ENCODE results near the gene PLD3. TPM values are rescaled to one million over a fixed set of nuclear protein-coding genes. Genes with fewer than 3 reads are reported as not detected.

Gene PLD3
- total RNA-seq, 4 donors from 2014 or later: 108 to 372 (median 158) TPM

DNA sequence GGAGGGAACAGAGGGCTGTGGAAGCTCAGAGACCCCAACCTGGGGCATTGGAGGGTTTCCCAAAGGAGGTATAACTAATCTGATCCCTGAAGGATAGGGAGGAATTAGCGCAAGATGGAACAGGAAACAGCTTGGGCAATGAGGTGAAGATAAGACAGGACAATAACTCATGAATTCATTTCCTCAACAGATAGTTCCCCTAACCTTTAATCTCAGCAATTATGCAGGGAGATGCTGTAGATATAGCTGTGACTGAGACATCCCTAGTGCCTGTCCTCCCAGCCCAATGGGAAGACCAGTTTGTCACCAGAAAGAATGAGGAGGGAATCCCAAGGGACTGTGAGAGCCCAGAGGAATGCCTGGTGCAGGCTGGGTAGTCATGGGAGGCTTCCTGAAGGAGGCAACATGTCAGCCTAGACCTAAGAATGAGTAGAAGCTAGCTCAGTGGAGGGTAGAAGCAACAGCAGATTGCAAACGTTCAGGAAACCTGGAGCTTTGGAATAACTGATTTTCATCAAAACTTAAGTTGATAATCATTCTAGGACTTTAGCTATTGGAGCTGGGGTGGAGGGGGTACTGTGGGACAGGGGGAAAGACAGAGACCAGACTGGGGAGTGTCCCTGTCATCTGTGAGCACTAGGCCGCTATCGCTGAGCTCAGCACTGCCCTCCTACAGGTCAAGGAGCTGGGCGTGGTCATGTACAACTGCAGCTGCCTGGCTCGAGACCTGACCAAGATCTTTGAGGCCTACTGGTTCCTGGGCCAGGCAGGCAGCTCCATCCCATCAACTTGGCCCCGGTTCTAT lies 22.7 kb downstream of the PLD3 start:
- Histone ChIP-seq H3K4me1 (no peaks in the 10 kb centered on the region), H3K27me3 (no peaks in the 10 kb centered on the region), H3K27ac (no peak overlapping the region), H3K4me3 (no peak overlapping the region), H3K36me3 (no peaks in the 10 kb centered on the region), H3K9me3 (no peaks in the 10 kb centered on the region)
- no peak for DNase-seq
- intact Hi-C loops (cut with DNase I; ENCODE audit: low total_unique reads): no loop called here
- no peak for TF ChIP-seq POLR2A (IDR thresholded peaks at IDR 0.05)
- TF ChIP-seq, protein P1, sequence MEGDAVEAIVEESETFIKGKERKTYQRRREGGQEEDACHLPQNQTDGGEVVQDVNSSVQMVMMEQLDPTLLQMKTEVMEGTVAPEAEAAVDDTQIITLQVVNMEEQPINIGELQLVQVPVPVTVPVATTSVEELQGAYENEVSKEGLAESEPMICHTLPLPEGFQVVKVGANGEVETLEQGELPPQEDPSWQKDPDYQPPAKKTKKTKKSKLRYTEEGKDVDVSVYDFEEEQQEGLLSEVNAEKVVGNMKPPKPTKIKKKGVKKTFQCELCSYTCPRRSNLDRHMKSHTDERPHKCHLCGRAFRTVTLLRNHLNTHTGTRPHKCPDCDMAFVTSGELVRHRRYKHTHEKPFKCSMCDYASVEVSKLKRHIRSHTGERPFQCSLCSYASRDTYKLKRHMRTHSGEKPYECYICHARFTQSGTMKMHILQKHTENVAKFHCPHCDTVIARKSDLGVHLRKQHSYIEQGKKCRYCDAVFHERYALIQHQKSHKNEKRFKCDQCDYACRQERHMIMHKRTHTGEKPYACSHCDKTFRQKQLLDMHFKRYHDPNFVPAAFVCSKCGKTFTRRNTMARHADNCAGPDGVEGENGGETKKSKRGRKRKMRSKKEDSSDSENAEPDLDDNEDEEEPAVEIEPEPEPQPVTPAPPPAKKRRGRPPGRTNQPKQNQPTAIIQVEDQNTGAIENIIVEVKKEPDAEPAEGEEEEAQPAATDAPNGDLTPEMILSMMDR (IDR thresholded peaks at IDR 0.05): no peak

DNA sequence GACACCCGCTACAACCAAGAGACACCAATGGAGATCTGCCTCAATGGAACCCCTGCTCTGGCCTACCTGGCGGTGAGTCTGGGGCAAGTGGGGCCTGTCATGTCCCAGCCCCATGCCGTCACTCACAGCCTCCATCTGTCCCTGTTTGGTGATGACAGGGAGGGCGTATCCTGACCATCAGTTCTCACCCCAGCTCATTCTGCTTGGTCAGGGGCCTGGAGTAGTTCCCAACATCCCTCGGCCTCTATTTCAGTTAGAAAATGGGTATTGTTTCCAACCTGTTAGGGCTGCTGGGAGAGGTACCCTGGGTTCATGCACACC lies 23.3 kb downstream of the PLD3 start:
- TF ChIP-seq, protein P1 (IDR thresholded peaks at IDR 0.05): no peak
- TF ChIP-seq POLR2A (IDR thresholded peaks at IDR 0.05): no peak
- no peaks in the 10 kb centered on the region for H3K9me3 ChIP-seq
- H3K36me3 ChIP-seq: no peaks in the 10 kb centered on the region
- no peak overlapping the region for H3K4me3 ChIP-seq
- no peak for DNase-seq
- no peaks in the 10 kb centered on the region for H3K4me1 ChIP-seq
- H3K27me3 ChIP-seq: no peaks in the 10 kb centered on the region
- intact Hi-C loops (cut with DNase I; ENCODE audit: low total_unique reads): no loop called here
- no peak overlapping the region for H3K27ac ChIP-seq

DNA sequence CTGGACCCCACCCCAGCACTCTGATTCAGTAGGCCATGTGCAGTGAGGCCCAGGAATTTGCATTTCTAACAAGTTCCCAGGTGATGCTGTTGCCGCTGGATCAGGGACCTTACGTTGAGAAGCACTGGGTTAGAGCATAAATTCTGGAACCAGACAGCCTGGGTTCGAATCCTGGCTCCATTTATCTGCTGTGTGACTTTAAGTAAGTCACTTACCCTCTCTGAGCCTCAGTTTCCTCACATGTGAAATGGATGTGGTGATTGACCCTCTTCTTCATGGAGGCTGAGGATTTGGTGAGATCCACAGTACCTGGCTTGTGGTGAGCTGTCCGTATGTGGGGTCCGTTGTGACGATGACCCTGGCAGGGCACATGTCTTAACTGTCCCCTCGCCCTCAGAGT lies 25.6 kb downstream of the PLD3 start:
- Histone ChIP-seq H3K27me3 (no peaks in the 10 kb centered on the region), H3K4me1 (no peaks in the 10 kb centered on the region), H3K9me3 (no peaks in the 10 kb centered on the region), H3K27ac (no peak overlapping the region), H3K36me3 (no peaks in the 10 kb centered on the region), H3K4me3 (no peak overlapping the region)
- no peak for TF ChIP-seq POLR2A (IDR thresholded peaks at IDR 0.05)
- TF ChIP-seq, protein P1 (IDR thresholded peaks at IDR 0.05): no peak
- no peak for DNase-seq
- intact Hi-C loops (cut with DNase I; ENCODE audit: low total_unique reads): no loop called here

DNA sequence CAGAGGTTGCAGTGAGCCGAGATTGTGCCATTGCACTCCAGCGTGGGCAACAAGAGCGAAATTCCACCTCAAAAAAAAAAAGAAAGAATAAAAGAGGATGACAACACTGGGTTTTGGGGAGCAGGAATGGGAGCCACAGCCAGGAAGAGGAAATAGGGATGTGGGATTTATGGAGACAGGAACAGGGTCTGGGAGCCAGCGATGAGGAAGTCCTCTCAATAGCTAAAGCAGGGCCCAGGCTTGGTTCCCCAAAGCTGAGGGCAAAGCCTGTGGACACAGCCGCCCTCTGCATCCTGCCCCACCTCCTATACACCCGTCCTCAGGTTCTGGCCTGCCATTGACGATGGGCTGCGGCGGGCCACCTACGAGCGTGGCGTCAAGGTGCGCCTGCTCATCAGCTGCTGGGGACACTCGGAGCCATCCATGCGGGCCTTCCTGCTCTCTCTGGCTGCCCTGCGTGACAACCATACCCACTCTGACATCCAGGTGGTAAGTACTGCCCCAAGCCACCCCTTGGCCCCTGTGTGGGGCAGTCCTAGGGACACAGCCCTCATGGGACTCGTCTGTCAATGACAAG lies 27.9 kb downstream of the PLD3 start:
- intact Hi-C loops (cut with DNase I; ENCODE audit: low total_unique reads): no loop called here
- Histone ChIP-seq H3K4me1 (no peaks in the 10 kb centered on the region), H3K4me3 (no peak overlapping the region), H3K27ac (no peak overlapping the region), H3K36me3 (no peaks in the 10 kb centered on the region), H3K27me3 (no peaks in the 10 kb centered on the region), H3K9me3 (no peaks in the 10 kb centered on the region)
- TF ChIP-seq, protein P1 (IDR thresholded peaks at IDR 0.05): no peak
- no peak for TF ChIP-seq POLR2A (IDR thresholded peaks at IDR 0.05)
- DNase-seq: no peak

DNA sequence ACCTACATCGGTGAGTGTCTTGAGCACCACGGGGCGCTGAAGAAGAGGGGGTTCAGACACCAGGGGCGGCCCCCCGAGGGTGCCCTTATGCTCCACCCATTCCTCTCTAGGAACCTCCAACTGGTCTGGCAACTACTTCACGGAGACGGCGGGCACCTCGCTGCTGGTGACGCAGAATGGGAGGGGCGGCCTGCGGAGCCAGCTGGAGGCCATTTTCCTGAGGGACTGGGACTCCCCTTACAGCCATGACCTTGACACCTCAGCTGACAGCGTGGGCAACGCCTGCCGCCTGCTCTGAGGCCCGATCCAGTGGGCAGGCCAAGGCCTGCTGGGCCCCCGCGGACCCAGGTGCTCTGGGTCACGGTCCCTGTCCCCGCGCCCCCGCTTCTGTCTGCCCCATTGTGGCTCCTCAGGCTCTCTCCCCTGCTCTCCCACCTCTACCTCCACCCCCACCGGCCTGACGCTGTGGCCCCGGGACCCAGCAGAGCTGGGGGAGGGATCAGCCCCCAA lies 29.4 kb downstream of the PLD3 start:
- no peaks in the 10 kb centered on the region for H3K27me3 ChIP-seq
- no peak overlapping the region for H3K27ac ChIP-seq
- H3K4me3 ChIP-seq: no peak overlapping the region
- no peaks in the 10 kb centered on the region for H3K4me1 ChIP-seq
- no peak for DNase-seq
- TF ChIP-seq, protein P1 (IDR thresholded peaks at IDR 0.05): no peak
- no peak for TF ChIP-seq POLR2A (IDR thresholded peaks at IDR 0.05)
- no peaks in the 10 kb centered on the region for H3K9me3 ChIP-seq
- H3K36me3 ChIP-seq: no peaks in the 10 kb centered on the region
- intact Hi-C loops (cut with DNase I; ENCODE audit: low total_unique reads): no loop called here

All from uterus (tissue), 4 donors.